ENCODE data around the gene FNDC11. TPM values are rescaled to one million over a fixed set of nuclear protein-coding genes. Genes with fewer than 3 reads are reported as not detected.

The FNDC11 gene
- total and polyA plus RNA-seq, 3 donors from 2014 or later, result 85.4 to 147 (median 121) TPM

GRCh38 chr20:63533388-63533787 is 20.6 kb upstream of the FNDC11 start:
- Histone ChIP-seq H3K27me3 (no peaks in the 10 kb centered on the region), H3K27ac (no peak overlapping the region), H3K4me1 (peaks cover 9% of the 10 kb centered on the region), H3K36me3 (ENCODE audit: low read depth, missing control alignments) (no peaks in the 10 kb centered on the region), H3K4me3 (no peak overlapping the region), H3K9me3 (no peaks in the 10 kb centered on the region)
- intact Hi-C loops (cut with DNase I; ENCODE audit: low total_unique reads), result no loop called here
- WGBS, 2 donors, result 73 to 80% methylated on average over 11 to 14 of the region's 14 CpGs
- TF ChIP-seq CTCF (IDR thresholded peaks at IDR 0.05) (no peak), POLR2A (IDR thresholded peaks at IDR 0.05) (no peak)
- DNase-seq, result no peak

DNA sequence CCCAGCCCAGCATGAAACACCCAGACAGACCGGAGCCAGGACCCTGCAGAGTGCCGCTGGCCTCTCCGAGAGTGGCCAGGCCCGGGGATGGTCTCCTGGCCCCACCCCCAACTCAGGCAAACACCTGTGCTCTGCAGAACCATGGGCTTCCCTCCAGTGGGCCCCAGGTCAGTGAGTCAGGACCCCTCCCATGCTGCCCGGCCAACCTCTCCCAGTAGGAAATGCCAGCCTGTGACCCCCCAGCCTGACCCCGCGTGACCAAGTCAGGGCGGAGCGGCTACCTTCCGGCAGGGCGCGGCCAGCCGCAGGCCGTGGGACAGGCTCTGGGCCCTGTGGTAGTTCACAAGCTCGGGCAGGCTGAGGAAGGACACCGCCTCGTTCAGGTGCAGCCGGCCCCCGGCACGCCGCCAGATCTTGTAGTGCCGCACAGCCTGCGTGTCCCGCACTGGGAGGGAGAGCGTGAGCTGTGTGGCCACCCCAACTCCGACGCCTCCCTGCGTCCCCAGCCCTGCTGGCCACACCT is 20.0 kb upstream of the FNDC11 start:
- Histone ChIP-seq H3K27me3 (no peaks in the 10 kb centered on the region), H3K36me3 (ENCODE audit: low read depth, missing control alignments) (no peaks in the 10 kb centered on the region), H3K4me1 (peaks cover 10% of the 10 kb centered on the region), H3K9me3 (no peaks in the 10 kb centered on the region), H3K27ac (no peak overlapping the region), H3K4me3 (no peak overlapping the region)
- 68 to 70% methylated on average over 4 to 26 of the region's 28 CpGs for WGBS, 2 donors
- intact Hi-C loops (cut with DNase I; ENCODE audit: low total_unique reads), result no loop called here
- TF ChIP-seq POLR2A (IDR thresholded peaks at IDR 0.05) (no peak), CTCF (IDR thresholded peaks at IDR 0.05) (no peak)
- DNase-seq, result no peak

DNA sequence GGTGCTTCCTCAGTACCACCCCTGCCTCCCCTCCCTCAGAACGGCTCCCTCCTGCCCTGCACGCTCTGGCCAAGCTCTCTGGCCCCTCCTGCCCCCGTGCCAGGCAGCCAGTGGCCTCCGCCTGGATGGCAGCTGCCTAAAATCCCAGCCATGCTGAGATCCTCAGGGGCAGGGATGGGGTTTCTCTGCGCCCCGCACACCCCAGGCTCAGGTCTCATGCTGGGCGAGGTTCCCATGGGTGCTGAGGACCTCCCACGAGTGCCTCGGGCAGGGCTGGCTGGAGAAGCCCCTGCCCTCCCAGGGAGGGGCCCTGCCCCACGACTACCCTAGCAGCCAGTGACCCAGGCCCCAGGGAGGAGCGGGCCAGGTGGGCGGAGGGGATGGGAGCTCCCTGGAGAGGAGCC is 19.5 kb upstream of the FNDC11 start:
- WGBS, 2 donors, result 46 to 59% methylated on average over 8 to 12 of the region's 12 CpGs
- peaks cover 10% of the 10 kb centered on the region for H3K4me1 ChIP-seq
- H3K27me3 ChIP-seq, result no peaks in the 10 kb centered on the region
- no peaks in the 10 kb centered on the region for H3K9me3 ChIP-seq
- H3K27ac ChIP-seq, result no peak overlapping the region
- H3K36me3 ChIP-seq (ENCODE audit: low read depth, missing control alignments), result no peaks in the 10 kb centered on the region
- intact Hi-C loops (cut with DNase I; ENCODE audit: low total_unique reads), result no loop called here
- no peak for DNase-seq
- H3K4me3 ChIP-seq, result no peak overlapping the region
- no peak for TF ChIP-seq CTCF (IDR thresholded peaks at IDR 0.05)
- TF ChIP-seq POLR2A (IDR thresholded peaks at IDR 0.05), result no peak

GRCh38 chr20:63534831-63535651 is 18.9 kb upstream of the FNDC11 start:
- Histone ChIP-seq H3K4me1 (peaks cover 10% of the 10 kb centered on the region), H3K27me3 (no peaks in the 10 kb centered on the region), H3K4me3 (no peak overlapping the region), H3K36me3 (ENCODE audit: low read depth, missing control alignments) (no peaks in the 10 kb centered on the region), H3K27ac (no peak overlapping the region), H3K9me3 (no peaks in the 10 kb centered on the region)
- 62% methylated on average over 36 of the region's 49 CpGs; no CpG with 5 or more reads in 1 of the 2 donors for WGBS, 2 donors
- no peak for DNase-seq
- TF ChIP-seq POLR2A (IDR thresholded peaks at IDR 0.05) (no peak), CTCF (IDR thresholded peaks at IDR 0.05) (no peak)
- intact Hi-C loops (cut with DNase I; ENCODE audit: low total_unique reads), result loop anchor here (5.0 kb wide), 1 partner anchor 442 kb away; the partner anchor contains the start of gene SAMD10
